WERI-Rb-1 (cell line): Measurements from ENCODE around the gene DYNC1I1.

Experiments used
- DNase-seq: peaks from one replicate; pipeline ENCODE4 v3.0.0-alpha.2; 2020
- H3K27ac ChIP-seq: fragments of 250-450 bp; sonication (Bioruptor Pico); 2 replicates; pipeline ENCODE4 v1.5.1; 2020; ENCODE audit warnings: mild to moderate bottlenecking, moderate library complexity
- H3K27me3 ChIP-seq: fragments of 250-450 bp; sonication (Bioruptor Pico); 2 replicates; pipeline ENCODE4 v1.5.1; 2021; ENCODE audit warnings: mild to moderate bottlenecking, low read depth, moderate library complexity; ENCODE audit not compliant: insufficient read depth, severe bottlenecking
- H3K36me3 ChIP-seq: fragments of 250-450 bp; sonication (Bioruptor Pico); 2 replicates; pipeline ENCODE4 v1.5.1; 2020; ENCODE audit warnings: mild to moderate bottlenecking, moderate library complexity
- H3K4me3 ChIP-seq: 2 replicates; pipeline ENCODE4 v1.5.1; 2011; ENCODE audit warnings: low read depth, mild to moderate bottlenecking, control low read depth, low read length
- H3K9me3 ChIP-seq: fragments of 250-450 bp; sonication (Bioruptor Pico); 2 replicates; pipeline ENCODE4 v1.5.1; 2021; ENCODE audit warnings: mild to moderate bottlenecking, moderate library complexity; ENCODE audit not compliant: severe bottlenecking
- TF ChIP-seq, protein P1 (sequence below): IDR thresholded peaks from 2 replicates; pipeline ENCODE4 v1.5.1; 2011; ENCODE audit warnings: low read depth, mild to moderate bottlenecking, control low read depth, inconsistent platforms, low read length

Gene DYNC1I1

DNA sequence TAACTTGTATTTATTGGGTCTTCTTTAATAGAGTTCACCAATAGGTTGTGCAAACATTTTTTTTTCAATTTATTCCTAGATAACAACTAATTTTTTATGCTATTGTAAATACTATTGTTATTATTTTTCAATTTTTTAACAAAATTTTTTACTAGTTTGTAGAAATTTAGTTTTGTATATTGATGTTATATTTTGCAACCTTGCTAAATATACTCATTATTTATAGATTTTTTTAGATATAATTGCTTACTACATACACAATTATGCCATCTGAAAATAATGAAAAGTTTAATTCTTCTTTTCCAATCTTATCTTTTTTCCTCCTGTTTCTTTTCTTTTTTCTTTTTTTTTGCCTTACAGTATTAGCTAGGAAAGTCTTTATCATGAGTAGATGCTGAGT is 332.6 kb downstream of the DYNC1I1 start:
- no peaks in the 10 kb centered on the region for H3K27me3 ChIP-seq
- TF ChIP-seq, protein P1, sequence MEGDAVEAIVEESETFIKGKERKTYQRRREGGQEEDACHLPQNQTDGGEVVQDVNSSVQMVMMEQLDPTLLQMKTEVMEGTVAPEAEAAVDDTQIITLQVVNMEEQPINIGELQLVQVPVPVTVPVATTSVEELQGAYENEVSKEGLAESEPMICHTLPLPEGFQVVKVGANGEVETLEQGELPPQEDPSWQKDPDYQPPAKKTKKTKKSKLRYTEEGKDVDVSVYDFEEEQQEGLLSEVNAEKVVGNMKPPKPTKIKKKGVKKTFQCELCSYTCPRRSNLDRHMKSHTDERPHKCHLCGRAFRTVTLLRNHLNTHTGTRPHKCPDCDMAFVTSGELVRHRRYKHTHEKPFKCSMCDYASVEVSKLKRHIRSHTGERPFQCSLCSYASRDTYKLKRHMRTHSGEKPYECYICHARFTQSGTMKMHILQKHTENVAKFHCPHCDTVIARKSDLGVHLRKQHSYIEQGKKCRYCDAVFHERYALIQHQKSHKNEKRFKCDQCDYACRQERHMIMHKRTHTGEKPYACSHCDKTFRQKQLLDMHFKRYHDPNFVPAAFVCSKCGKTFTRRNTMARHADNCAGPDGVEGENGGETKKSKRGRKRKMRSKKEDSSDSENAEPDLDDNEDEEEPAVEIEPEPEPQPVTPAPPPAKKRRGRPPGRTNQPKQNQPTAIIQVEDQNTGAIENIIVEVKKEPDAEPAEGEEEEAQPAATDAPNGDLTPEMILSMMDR, result no peak
- no peak overlapping the region for H3K4me3 ChIP-seq
- H3K27ac ChIP-seq, result no peak overlapping the region
- DNase-seq, result no peak
- no peaks in the 10 kb centered on the region for H3K9me3 ChIP-seq
- H3K36me3 ChIP-seq, result no peaks in the 10 kb centered on the region

DNA sequence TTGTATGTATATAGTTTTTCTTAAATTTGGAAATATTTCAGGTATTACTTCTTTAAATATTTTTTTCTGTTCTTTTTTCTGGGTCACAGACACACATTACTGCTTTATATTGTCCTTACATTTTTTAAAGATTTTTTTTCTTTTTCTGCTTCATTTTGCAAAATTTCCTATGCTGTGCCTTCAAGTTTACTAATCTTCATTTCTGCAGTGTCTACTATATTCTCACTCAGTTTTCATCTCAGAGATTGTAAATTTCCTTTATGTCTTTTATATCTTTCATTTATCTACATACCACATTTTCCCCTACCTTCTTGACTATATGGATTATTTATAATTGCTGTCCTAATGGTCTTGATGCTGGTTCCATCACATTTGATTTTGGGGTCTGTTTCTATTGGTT is 339.1 kb downstream of the DYNC1I1 start:
- no peak for DNase-seq
- H3K9me3 ChIP-seq, result no peaks in the 10 kb centered on the region
- no peaks in the 10 kb centered on the region for H3K36me3 ChIP-seq
- H3K27ac ChIP-seq, result no peak overlapping the region
- H3K27me3 ChIP-seq, result no peaks in the 10 kb centered on the region
- TF ChIP-seq, protein P1, result no peak
- no peak overlapping the region for H3K4me3 ChIP-seq

DNA sequence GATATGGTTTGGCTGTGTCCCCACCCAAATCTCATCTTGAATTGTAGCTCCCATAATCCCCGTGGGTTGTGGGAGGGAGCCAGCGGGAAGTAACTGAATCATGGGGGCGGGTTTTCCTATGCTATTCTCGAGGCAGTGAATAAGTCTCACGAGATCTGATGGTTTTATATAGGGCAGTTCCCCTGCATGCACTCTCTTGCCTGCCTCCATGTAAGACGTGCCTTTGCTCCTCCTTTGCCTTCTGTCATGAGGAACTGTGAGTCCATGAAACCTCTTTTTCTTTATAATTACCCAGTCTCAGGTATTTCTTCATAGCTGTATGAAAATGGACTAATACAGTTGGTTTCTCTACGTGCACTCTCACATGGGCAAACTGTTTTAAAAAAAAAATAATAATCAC is 341.8 kb downstream of the DYNC1I1 start:
- H3K36me3 ChIP-seq, result no peaks in the 10 kb centered on the region
- no peak overlapping the region for H3K4me3 ChIP-seq
- no peak overlapping the region for H3K27ac ChIP-seq
- no peak for DNase-seq
- H3K9me3 ChIP-seq, result no peaks in the 10 kb centered on the region
- H3K27me3 ChIP-seq, result no peaks in the 10 kb centered on the region
- TF ChIP-seq, protein P1, result no peak

DNA sequence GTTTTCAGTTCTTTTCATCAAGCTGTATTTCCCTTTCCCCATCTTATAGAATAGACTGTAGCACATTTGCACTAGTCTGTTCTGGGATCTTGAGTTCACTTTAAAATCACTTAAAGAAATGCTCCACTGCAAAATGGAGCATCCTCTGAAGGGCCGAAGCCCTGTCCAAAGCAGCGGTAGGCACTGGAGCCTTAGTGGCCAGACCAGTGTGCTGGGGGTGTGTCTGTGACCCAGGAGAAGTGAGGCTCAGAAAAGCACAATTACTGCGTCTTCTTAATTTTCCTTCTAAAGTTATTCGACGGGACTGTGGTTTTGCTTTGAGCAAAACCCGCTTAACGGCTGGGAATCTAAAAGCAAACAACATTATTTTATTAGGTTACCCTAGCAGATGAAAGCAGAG is 343.8 kb downstream of the DYNC1I1 start:
- Histone ChIP-seq H3K27me3 (no peaks in the 10 kb centered on the region), H3K9me3 (no peaks in the 10 kb centered on the region), H3K4me3 (no peak overlapping the region), H3K27ac (no peak overlapping the region), H3K36me3 (peaks cover 5% of the 10 kb centered on the region)
- DNase-seq, result no peak
- TF ChIP-seq, protein P1, result no peak

DNA sequence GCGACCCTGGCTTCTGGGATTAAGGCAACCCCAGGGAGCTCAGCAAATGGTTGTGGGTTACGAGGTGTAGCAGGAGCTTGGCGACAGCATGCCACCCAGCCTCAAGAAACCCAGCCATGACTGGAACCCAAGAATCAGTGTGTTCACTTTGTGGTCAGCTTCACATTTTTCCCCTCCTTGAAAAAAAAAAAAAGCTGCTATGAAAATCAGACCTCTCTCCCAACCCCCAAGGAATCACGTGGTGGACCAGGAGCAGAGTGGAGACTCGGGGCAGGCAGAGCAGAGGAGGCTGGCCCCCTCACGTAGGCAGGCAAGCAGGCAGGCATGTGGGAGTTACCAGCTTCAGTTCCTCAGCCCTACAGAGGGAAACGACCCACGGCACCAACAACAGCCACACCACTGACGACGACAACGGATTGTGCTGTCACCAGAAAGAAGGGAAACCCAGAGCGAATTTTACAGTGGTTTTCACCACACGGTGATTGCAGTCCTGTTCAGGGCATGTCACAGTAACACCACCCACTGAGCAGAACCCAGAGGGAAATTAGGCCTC is 346.2 kb downstream of the DYNC1I1 start:
- TF ChIP-seq, protein P1, result no peak

More for the DNA sequence above, 346.2 kb downstream of the DYNC1I1 start:
- Histone ChIP-seq H3K36me3 (peaks cover 8% of the 10 kb centered on the region), H3K9me3 (no peaks in the 10 kb centered on the region), H3K27ac (no peak overlapping the region), H3K4me3 (no peak overlapping the region), H3K27me3 (no peaks in the 10 kb centered on the region)
- no peak for DNase-seq
